Heart left ventricle (tissue), 16 donors: ENCODE results near the gene TRIP11. TPM values are rescaled to one million over a fixed set of nuclear protein-coding genes. Genes with fewer than 3 reads are reported as not detected.
A peak's percentile ranks its signal among the peaks of the same experiment; 100 is the strongest.

Experiments used
- ATAC-seq, 4 donors: fragments of 200-7000 bp; cut with Tn5 transposase; one replicate each; pipeline ENCODE4 v1.9.1; 2020 to 2022; ENCODE audit warnings: moderate library complexity in 4 of 4, mild to moderate bottlenecking in 3 of 4, moderate number of reproducible peaks in 1 of 4
- DNase-seq, 5 donors: peaks; one replicate each; pipeline ENCODE4 v3.0.0-alpha.2; 2020
- H3K27ac ChIP-seq, 12 donors: fragments of 200-600 bp; sonication (generic) in 4 of 12; one replicate each; pipeline versions ENCODE4 v1.5.0 to v1.8.0; 2016 to 2022; ENCODE audit warnings: mild to moderate bottlenecking in 2 of 12
- H3K27me3 ChIP-seq, 9 donors: fragments of 200-600 bp; sonication (generic) in 2 of 9; one replicate each; pipeline versions ENCODE4 v1.5.1 to v1.8.0; 2016 to 2022; ENCODE audit warnings: mild to moderate bottlenecking in 3 of 9
- H3K36me3 ChIP-seq, 9 donors: fragments of 200-600 bp; sonication (generic) in 2 of 9; one replicate each; pipeline versions ENCODE4 v1.5.0 to v1.8.0; 2018 to 2022; ENCODE audit warnings: mild to moderate bottlenecking in 2 of 9
- H3K4me1 ChIP-seq, 12 donors: fragments of 200-600 bp; sonication (generic) in 4 of 12; one replicate each; pipeline versions ENCODE4 v1.5.0 to v1.8.0; 2016 to 2022; ENCODE audit warnings: mild to moderate bottlenecking in 3 of 12
- H3K4me3 ChIP-seq, 12 donors: fragments of 200-600 bp; sonication (generic) in 4 of 12; one replicate each; pipeline versions ENCODE4 v1.5.0 to v1.8.0; 2017 to 2022; ENCODE audit warnings: mild to moderate bottlenecking in 9 of 12, moderate library complexity in 4 of 12
- H3K9me3 ChIP-seq, 12 donors: fragments of 200-600 bp; sonication (generic) in 4 of 12; one replicate each; pipeline versions ENCODE4 v1.5.0 to v1.8.0; 2016 to 2022; ENCODE audit warnings: mild to moderate bottlenecking in 1 of 12
- CTCF ChIP-seq, 12 donors: fragments of 200-600 bp; sonication (generic) in 4 of 12; IDR thresholded peaks; one replicate each; pipeline versions ENCODE4 v1.5.0 to v1.8.0; 2018 to 2022; ENCODE audit warnings: antibody characterized with exemption in 12 of 12, mild to moderate bottlenecking in 5 of 12
- POLR2A ChIP-seq, 2 donors: fragments of 450-650 bp; IDR thresholded peaks; one replicate each; pipeline ENCODE4 v1.6.1; 2017; ENCODE audit warnings: antibody characterized with exemption in 2 of 2, mild to moderate bottlenecking in 2 of 2, moderate library complexity in 2 of 2
- WGBS, 4 donors: extraction: QIAGEN DNeasy Blood & Tissue Kit in 2 of 4; methylation state at CpG; one replicate each; pipeline versions ENCODE4 v1.1.5 to v1.1.7; 2013 to 2018; 5-methylcytosine and 5-hydroxymethylcytosine counted together
- intact Hi-C, 10 donors: fragments of 100-400 bp; cut with DNase I; formaldehyde crosslinking; loops; one replicate each; pipeline versions ENCODE4 v1.11.1 to v1.14.2; 2022
- polyA plus RNA-seq, 2 donors: library from polyadenylated mRNA; stranded (reverse); fragments of 200-250 nt; gene quantifications; one replicate each; pipeline ENCODE4 v1.2.3, GENCODE V29; 2013
- total RNA-seq, 9 donors: library from RNA; depleted of rRNA in 2 of 9; stranded (reverse); fragments of >200 nt in 2 of 9; fragmentation: NEBNext Ultra II Directional in 3 of 9; extraction: Animal tissue kit (Norgen Biotek cat#: 25700) in 3 of 9; gene quantifications; one replicate each; pipeline versions ENCODE4 v1.1.0 to v1.2.4, GENCODE V29; 2016 to 2023
- donor health status: ischemic (EF 13 %, LVEDD 7.1; RV severe dilation, severe dysfunction).
- donor health status: healthy with polysubstance abuse.
- donor health status: DM: no; HTN: yes; CAD: no.
- donor health status: DM: no; HTN: no; CAD: no.
- donor health status: ischemic (EF 25% LVEDD 6.9; RV normal size, moderate dysfunction).
- donor health status: ischemic (EF 25% LVEDD 5.7; RV mildly dilated, moderate dysfunction).
- donor health status: healthy.
- donor health status: DM: yes; HTN: yes; CAD: no.
- donor health status: ischemic (EF 35%, LVEDD 5.7; RV mildly dilated, moderate dysfunction).
- donor health status: nonischemic (EF 11% LVEDD 7.7; RV severe dilation, severe dysfunction).
- donor health status: DM: yes; HTN: yes; CAD: no.
- donor health status: PGD.
- donor health status: ischemic (EF 29% LVEDD 5.4; RV normal size, mild dysfunction).
- donor health status: nonischemic (EF 23%, LVEDD 6.1; RV moderate dilation, normal function).

Gene TRIP11
- total and polyA plus RNA-seq, 11 donors = 4.8 to 68.6 (median 48.7) TPM

DNA sequence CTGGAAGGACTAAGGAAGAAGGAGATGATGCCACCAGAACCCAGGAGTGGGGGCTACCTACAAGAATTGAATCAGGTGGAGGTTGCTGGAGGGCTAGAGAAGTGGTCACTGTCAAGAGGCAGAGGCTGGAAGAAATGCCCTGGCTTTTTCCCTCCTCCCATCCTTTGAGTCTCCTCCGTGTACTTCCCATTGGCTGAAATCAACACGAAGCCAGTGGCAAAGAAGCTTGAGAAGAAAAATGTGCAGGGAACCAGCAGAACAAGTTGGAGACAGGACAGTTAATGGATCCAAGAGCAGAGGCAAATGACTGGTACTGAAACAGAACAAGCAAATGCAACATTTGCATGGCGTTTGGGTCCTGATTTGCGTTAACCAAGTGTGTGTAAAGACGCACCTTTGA, 83.2 kb downstream of the TRIP11 start:
- H3K9me3 ChIP-seq = no peaks in the 10 kb centered on the region
- H3K27ac ChIP-seq = no peak overlapping the region
- H3K4me3 ChIP-seq = no peak overlapping the region
- TF ChIP-seq CTCF (IDR thresholded peaks at IDR 0.05) = no peak
- no peaks in the 10 kb centered on the region for H3K4me1 ChIP-seq
- no peaks in the 10 kb centered on the region for H3K36me3 ChIP-seq
- DNase-seq (no peak), ATAC-seq (no peak)
- intact Hi-C loops = no loop called here
- peaks cover 0 to 6% (median 0%) of the 10 kb centered on the region in 9 donors for H3K27me3 ChIP-seq
- WGBS, 4 donors = 74 to 79% (median 78%) methylated on average over 5 of the region's 5 CpGs

DNA sequence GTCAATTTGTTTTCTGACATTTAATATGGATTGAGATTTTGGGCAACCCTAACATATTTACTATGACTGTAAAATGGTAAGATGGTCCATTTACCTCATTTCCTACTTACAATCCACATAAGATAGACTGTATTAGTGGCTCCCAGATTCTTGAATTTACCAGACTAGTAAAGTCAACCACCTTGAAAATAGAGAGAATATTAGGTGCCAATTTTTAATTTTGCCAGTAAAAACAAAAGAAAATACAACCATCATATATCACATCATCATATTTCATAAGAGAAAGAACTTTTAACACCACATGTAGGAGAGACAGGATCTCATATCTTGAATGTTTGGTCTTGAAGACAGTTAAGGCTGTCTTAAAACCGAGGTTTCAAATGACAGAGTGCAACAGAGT, 84.7 kb downstream of the TRIP11 start:
- ATAC-seq (no peak), DNase-seq (no peak)
- H3K9me3 ChIP-seq = no peaks in the 10 kb centered on the region
- WGBS, 4 donors = 65 to 75% (median 69%) methylated on average over 1 of the region's 1 CpG
- no peak overlapping the region for H3K4me3 ChIP-seq
- H3K4me1 ChIP-seq = no peaks in the 10 kb centered on the region
- no peak overlapping the region for H3K27ac ChIP-seq
- TF ChIP-seq POLR2A (IDR thresholded peaks at IDR 0.05) = no peak
- TF ChIP-seq CTCF (IDR thresholded peaks at IDR 0.05) = no peak
- intact Hi-C loops = no loop called here
- H3K36me3 ChIP-seq = no peaks in the 10 kb centered on the region
- H3K27me3 ChIP-seq = peaks cover 0 to 6% (median 0%) of the 10 kb centered on the region in 9 donors

GRCh38 chr14:91953170-91953985, 86.5 kb downstream of the TRIP11 start:
- Histone ChIP-seq H3K36me3 (no peaks in the 10 kb centered on the region), H3K4me1 (no peaks in the 10 kb centered on the region), H3K27me3 (peaks cover 0 to 6% (median 0%) of the 10 kb centered on the region in 9 donors), H3K4me3 (no peak overlapping the region), H3K9me3 (no peaks in the 10 kb centered on the region), H3K27ac (no peak overlapping the region)
- whole genome bisulfite sequencing, 4 donors = 65 to 71% (median 68%) methylated on average over 8 of the region's 8 CpGs
- DNase-seq (no peak), ATAC-seq (peak in 1 of 4 donors; percentile 28)
- TF ChIP-seq CTCF (IDR thresholded peaks at IDR 0.05) = no peak
- no peak for TF ChIP-seq POLR2A (IDR thresholded peaks at IDR 0.05)
- intact Hi-C loops = no loop called here

DNA sequence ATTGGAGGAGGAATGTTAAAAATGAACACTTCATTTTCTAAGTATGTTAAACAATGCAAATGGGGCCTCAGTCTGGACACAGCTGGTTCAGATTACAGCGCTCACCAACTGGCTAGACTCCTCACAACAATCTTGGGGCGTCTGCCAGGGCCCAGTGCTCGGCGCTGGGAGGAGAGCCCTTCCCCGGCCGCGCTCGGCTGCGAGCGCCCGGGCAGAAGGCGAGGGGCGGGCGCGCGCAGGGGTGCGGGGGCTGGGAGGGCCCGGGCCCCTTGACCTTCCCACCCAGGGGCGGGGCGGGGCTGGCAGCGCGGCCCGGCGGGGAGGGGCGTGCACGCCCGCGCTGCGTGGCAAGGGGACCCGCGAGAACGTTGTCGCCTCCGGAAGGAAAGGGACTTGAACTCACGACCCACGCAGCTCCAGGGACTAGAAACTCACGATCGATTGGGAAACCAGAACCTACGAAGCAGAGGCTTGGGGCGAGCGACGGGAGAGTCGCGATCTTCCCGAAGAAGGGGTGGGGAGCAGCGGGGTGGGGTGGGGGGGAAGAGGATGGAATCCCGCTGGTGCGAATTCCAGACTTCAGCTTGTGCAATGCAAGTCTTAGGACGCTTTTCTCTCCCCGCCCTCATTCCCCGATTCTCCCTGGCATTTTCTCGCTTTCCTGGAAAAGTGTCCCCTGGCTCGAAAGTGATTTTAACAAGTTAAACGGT, 92.2 kb downstream of the TRIP11 start, which contains the start of gene FBLN5:
Gene FBLN5 (minus strand): TSS at position 220 of the 710 bp plus-strand sequence. CDS start 465 bp downstream, outside the sequence.
- Histone ChIP-seq H3K4me1 (peaks cover 0 to 15% (median 3%) of the 10 kb centered on the region in 12 donors), H3K9me3 (no peaks in the 10 kb centered on the region), H3K27ac (peak within 1 kb of the TSS; percentile 17 to 83 (median 72)), H3K36me3 (no peaks in the 10 kb centered on the region), H3K4me3 (peak within 1 kb of the TSS; percentile 7 to 80 (median 59)), H3K27me3 (peaks cover 0 to 14% (median 4%) of the 10 kb centered on the region in 9 donors)
- intact Hi-C loops = no loop called here
- WGBS, 4 donors = 3% methylated on average over 32 to 54 of the region's 54 CpGs
- no peak for TF ChIP-seq CTCF (IDR thresholded peaks at IDR 0.05)
- no peak for TF ChIP-seq POLR2A (IDR thresholded peaks at IDR 0.05)
- ATAC-seq (peak; percentile 62 to 93 (median 86)), DNase-seq (peak; percentile 62 to 85 (median 69))
